ENCODE results near the gene HEATR5B. TPM values are rescaled to one million over a fixed set of nuclear protein-coding genes. Genes with fewer than 3 reads are reported as not detected.
"Not testable (repeated sequence)": the region's sequence is repeated elsewhere in the genome, so short reads cannot be mapped to it uniquely, and the experiment has no call there.

Gene HEATR5B
- total RNA-seq, 4 donors from 2014 or later, result 25.6 to 65.3 (median 45.3) TPM

DNA sequence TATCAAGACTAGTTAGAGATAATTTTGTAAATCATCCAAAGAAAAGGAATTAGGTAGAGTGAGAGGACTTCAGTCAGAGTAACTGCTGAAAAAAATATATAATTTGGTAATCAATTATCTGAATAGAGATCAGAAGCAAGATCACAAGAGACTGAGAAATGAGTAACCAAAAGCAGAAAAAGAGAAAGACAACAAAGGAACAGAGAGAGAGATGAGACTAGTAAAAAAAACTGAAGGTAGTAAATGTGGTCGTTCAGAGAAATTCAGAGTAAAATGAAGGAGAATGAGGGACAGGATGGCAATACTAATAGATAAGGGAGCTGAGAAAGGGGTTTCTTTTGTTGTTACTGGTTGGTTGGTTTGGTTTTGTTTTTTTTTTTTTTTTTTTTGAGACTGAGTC lies 134.3 kb downstream of the HEATR5B start:
- Histone ChIP-seq H3K4me1 (peaks cover 31% of the 10 kb centered on the region), H3K36me3 (no peaks in the 10 kb centered on the region), H3K27me3 (no peaks in the 10 kb centered on the region), H3K27ac (no peak overlapping the region), H3K9me3 (no peaks in the 10 kb centered on the region), H3K4me3 (no peak overlapping the region)
- 69% methylated on average over 1 of the region's 1 CpG for WGBS
- no peak for DNase-seq (ENCODE audit: low spot score in 2 of 2)
- TF ChIP-seq POLR2A (IDR thresholded peaks at IDR 0.05) (no peak), POLR2AphosphoS5 (IDR thresholded peaks at IDR 0.05) (no peak), EP300 (IDR thresholded peaks at IDR 0.05) (no peak), CTCF (IDR thresholded peaks at IDR 0.05) (no peak)

DNA sequence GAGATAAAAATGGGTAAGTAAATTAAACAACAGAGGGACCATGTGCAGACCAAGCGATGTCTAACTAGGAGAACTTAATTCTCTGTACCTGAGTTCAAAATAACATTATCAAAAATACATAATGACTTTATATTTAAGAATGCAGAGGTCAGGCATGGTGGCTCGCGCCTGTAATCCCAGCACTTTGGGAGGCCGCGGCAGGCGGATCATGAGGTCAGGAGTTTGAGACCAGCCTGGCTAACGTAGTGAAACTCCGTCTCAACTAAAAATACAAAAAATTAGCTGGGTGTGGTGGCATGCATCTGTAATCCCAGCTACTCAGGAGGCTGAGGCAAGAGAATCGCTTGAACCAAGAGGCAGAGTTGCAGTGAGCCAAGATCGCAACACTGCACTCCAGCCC lies 138.9 kb downstream of the HEATR5B start:
- not testable (repeated sequence) for H3K9me3 ChIP-seq; H3K27ac ChIP-seq; H3K4me1 ChIP-seq; H3K4me3 ChIP-seq; H3K27me3 ChIP-seq; DNase-seq (ENCODE audit: low spot score in 2 of 2); H3K36me3 ChIP-seq
- WGBS, result 90% methylated on average over 10 of the region's 10 CpGs

- H3K27ac ChIP-seq, result no peak overlapping the region
- H3K4me1 ChIP-seq, result no peaks in the 10 kb centered on the region
- H3K27me3 ChIP-seq, result no peaks in the 10 kb centered on the region
- no peaks in the 10 kb centered on the region for H3K9me3 ChIP-seq
- TF ChIP-seq EP300 (IDR thresholded peaks at IDR 0.05) (no peak), CTCF (IDR thresholded peaks at IDR 0.05) (no peak), POLR2A (IDR thresholded peaks at IDR 0.05) (no peak), POLR2AphosphoS5 (IDR thresholded peaks at IDR 0.05) (no peak)
- H3K4me3 ChIP-seq, result no peak overlapping the region
- no peaks in the 10 kb centered on the region for H3K36me3 ChIP-seq
- 99% methylated on average over 4 of the region's 4 CpGs for WGBS
- no peak for DNase-seq (ENCODE audit: low spot score in 2 of 2)
Observed at GRCh38 chr2:36941867-36942266, 142.3 kb downstream of the HEATR5B start.

DNA sequence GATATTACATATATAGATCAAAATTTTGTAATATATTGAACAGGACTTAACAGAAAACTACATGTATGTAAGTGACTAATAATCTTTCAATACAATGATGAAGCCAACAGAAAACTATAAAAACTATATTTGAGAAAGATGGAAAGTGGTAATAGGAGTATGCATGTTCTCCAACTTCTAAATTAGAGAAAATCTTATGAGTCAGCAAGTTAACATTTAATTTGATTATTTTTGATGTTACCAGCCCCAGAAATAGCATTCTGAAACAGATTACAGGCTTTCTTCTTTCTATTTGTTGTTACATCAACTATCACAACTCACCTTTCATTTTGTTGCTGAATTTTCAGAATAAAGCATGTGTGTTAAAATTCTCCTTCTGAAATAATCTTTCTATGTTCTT lies 147.6 kb downstream of the HEATR5B start:
- H3K27me3 ChIP-seq; H3K27ac ChIP-seq; H3K9me3 ChIP-seq; H3K4me3 ChIP-seq; H3K36me3 ChIP-seq; DNase-seq (ENCODE audit: low spot score in 2 of 2); H3K4me1 ChIP-seq: not testable (repeated sequence)

DNA sequence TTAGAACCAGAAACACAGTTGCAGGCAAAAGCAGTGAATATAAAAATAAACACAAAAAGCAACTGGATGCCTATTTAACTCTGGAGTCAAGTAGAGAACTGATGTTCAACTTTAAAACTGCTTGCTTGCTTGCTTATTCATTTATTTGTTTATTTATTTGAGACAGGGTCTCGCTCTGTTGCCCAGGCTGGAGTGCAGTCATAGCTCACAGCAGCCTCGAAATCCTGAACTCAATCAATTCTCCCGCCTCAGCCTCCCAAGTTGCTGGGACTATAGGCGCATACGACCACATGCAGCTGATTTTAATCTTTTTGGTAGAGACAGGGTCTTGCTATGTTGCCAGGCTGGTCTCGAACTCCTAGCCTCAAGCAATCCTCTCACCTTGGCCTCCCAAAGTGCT lies 152.5 kb downstream of the HEATR5B start:
- H3K4me3 ChIP-seq; H3K27me3 ChIP-seq; H3K9me3 ChIP-seq; DNase-seq (ENCODE audit: low spot score in 2 of 2); H3K36me3 ChIP-seq: not testable (repeated sequence)
- WGBS, result 88% methylated on average over 6 of the region's 6 CpGs
- H3K27ac ChIP-seq, result peak overlapping the region; percentile 64
- H3K4me1 ChIP-seq, result peaks cover 21% of the 10 kb centered on the region

Other genes with a start within 250 kb of the HEATR5B start
- 10 to 100 TPM; 28.6 to 39.6 (median 37.5) TPM for gene STRN, start 117.8 kb downstream of the HEATR5B start, total RNA-seq
- 10 to 100 TPM in 1 of 4 donors, 1 to 10 TPM in 3; 3.2 to 14.2 (median 5.6) TPM for gene GPATCH11, start 146 bp upstream of the HEATR5B start, total RNA-seq
- gene EIF2AK2, start 72.6 kb upstream of the HEATR5B start, total RNA-seq, result 10 to 100 TPM in 1 of 4 donors, 1 to 10 TPM in 3; 6.5 to 10.8 (median 9.1) TPM
- not detected for gene SULT6B1, start 104.3 kb upstream of the HEATR5B start, total RNA-seq
- 10 to 100 TPM; 16.3 to 33.6 (median 20.1) TPM for gene CEBPZOS, start 112.1 kb upstream of the HEATR5B start, total RNA-seq
- 10 to 100 TPM; 29.5 to 34.9 (median 32.1) TPM for gene CEBPZ, start 147.2 kb upstream of the HEATR5B start, total RNA-seq
- 10 to 100 TPM in 3 of 4 donors, 1 to 10 TPM in 1; 9.8 to 20.8 (median 12.3) TPM for gene NDUFAF7, start 147.3 kb upstream of the HEATR5B start, total RNA-seq
- 10 to 100 TPM; 20.8 to 50.0 (median 34.3) TPM for gene PRKD3, start 240.5 kb upstream of the HEATR5B start, total RNA-seq

Data from suprapubic skin (tissue), 4 donors.